HFFc6 (cell line): Measurements from ENCODE around the gene GNE. TPM values are rescaled to one million over a fixed set of nuclear protein-coding genes. Genes with fewer than 3 reads are reported as not detected.
A peak's percentile ranks its signal among the peaks of the same experiment; 100 is the strongest.
"Not testable (repeated sequence)": the region's sequence is repeated elsewhere in the genome, so short reads cannot be mapped to it uniquely, and the experiment has no call there.

ENCODE experiments used
- DNase-seq: peaks from one replicate; pipeline ENCODE4 v3.0.0-alpha.2; 2018
- H3K27ac Mint-ChIP-seq: 2 replicates; pipeline ENCODE4 v1.8.0; 2020; ENCODE audit warnings: mild to moderate bottlenecking, mixed read lengths
- H3K27me3 Mint-ChIP-seq: 2 replicates; pipeline ENCODE4 v1.8.0; 2021; ENCODE audit warnings: mild to moderate bottlenecking, moderate library complexity, mixed read lengths; ENCODE audit not compliant: insufficient read depth
- H3K36me3 Mint-ChIP-seq: 2 replicates; pipeline ENCODE4 v1.8.0; 2021; ENCODE audit warnings: low read depth, mixed read lengths
- H3K4me1 Mint-ChIP-seq: 2 replicates; pipeline ENCODE4 v1.8.0; 2020; ENCODE audit warnings: low read depth, mixed read lengths
- H3K4me3 Mint-ChIP-seq: 2 replicates; pipeline ENCODE4 v1.8.0; 2020; ENCODE audit warnings: mild to moderate bottlenecking, moderate library complexity, mixed read lengths
- H3K9me3 Mint-ChIP-seq: 2 replicates; pipeline ENCODE4 v1.8.0; 2020; ENCODE audit warnings: mild to moderate bottlenecking, mixed read lengths
- long read RNA-seq: library from polyadenylated mRNA; unstranded; transcript quantifications from one replicate; pipeline ENCODE4 v2.0.0, GENCODE V29; 2019
- total RNA-seq, 6 experiments: library from RNA; stranded (reverse); fragmentation: NEBNext Ultra II Directional; extraction: Animal tissue kit (Norgen Biotek cat#: 25700); gene quantifications; 2 replicates in 1 of 6; 3 replicates in 5 of 6; pipeline ENCODE4 v1.2.3, GENCODE V29; 2021
- TF ChIP-seq, protein P1 (sequence below): fragments of 200-600 bp; sonication (generic); IDR thresholded peaks from 2 replicates; pipeline ENCODE4 v1.5.0; 2021; ENCODE audit warnings: antibody characterized with exemption, mild to moderate bottlenecking

Gene GNE, protein sequence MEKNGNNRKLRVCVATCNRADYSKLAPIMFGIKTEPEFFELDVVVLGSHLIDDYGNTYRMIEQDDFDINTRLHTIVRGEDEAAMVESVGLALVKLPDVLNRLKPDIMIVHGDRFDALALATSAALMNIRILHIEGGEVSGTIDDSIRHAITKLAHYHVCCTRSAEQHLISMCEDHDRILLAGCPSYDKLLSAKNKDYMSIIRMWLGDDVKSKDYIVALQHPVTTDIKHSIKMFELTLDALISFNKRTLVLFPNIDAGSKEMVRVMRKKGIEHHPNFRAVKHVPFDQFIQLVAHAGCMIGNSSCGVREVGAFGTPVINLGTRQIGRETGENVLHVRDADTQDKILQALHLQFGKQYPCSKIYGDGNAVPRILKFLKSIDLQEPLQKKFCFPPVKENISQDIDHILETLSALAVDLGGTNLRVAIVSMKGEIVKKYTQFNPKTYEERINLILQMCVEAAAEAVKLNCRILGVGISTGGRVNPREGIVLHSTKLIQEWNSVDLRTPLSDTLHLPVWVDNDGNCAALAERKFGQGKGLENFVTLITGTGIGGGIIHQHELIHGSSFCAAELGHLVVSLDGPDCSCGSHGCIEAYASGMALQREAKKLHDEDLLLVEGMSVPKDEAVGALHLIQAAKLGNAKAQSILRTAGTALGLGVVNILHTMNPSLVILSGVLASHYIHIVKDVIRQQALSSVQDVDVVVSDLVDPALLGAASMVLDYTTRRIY
- 10 to 100 TPM; 15.8 to 18.9 (median 17.8) TPM for total RNA-seq
- long read RNA-seq, full-length matches to known transcripts: 3 of 6 reads
- long read RNA-seq, partial matches to known transcripts: 1 of 6 reads
- long read RNA-seq, other reads (novel, unspliced or antisense): 2 of 6 reads

DNA sequence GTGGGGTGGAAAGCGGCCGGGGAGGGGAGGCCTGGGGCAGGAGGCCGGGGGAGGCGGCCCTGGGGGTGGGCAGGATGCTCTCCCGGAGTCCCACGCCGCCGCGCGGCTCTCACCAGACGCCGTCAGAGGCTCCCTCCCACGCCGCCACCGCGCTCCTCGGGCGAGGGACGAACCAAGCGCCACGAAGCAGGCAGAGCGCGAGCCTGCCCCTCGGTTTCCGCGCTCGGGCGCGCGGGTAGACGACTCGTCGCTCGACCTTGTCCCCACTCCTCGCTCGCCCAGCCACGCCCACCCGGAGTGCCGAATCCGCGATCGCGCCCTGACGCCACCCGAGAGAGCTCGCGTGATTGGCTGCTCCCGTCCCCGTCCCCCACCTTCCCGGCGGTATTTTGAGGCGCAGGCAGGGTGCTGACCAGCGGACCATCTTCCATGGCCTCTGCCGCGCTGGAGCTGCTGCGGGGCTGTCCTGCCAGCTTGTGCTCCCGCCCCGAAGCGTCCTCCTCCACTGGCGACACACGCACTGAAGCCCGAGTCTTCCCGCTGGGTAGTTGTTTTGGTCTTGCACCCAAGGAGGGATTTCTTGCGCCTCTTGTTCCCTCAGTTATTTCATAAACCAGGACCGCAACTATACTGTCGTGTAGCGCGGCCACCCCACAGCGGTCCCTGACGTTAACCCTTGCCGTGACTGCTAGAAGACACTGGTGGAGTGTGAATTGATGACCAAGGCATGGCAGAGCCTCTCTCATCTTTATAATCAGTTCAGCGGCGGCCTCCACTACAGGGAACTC lies at the start of gene GNE:
GNE (minus strand) TSS at position 241 of the 788 bp plus-strand sequence. CDS start 9,093 bp downstream, outside the sequence.
- Mint-ChIP-seq H3K4me3 (peak within 1 kb of the TSS; percentile 94), H3K36me3 (peaks cover 5% of the 10 kb centered on the region; the same call in 1 of the 2 replicates), H3K27ac (peak within 1 kb of the TSS; percentile 92), H3K27me3 (peaks cover 2% of the 10 kb centered on the region; the same call in 1 of the 2 replicates), H3K9me3 (no peaks in the 10 kb centered on the region), H3K4me1 (peaks cover 7% of the 10 kb centered on the region)
- TF ChIP-seq, protein P1, sequence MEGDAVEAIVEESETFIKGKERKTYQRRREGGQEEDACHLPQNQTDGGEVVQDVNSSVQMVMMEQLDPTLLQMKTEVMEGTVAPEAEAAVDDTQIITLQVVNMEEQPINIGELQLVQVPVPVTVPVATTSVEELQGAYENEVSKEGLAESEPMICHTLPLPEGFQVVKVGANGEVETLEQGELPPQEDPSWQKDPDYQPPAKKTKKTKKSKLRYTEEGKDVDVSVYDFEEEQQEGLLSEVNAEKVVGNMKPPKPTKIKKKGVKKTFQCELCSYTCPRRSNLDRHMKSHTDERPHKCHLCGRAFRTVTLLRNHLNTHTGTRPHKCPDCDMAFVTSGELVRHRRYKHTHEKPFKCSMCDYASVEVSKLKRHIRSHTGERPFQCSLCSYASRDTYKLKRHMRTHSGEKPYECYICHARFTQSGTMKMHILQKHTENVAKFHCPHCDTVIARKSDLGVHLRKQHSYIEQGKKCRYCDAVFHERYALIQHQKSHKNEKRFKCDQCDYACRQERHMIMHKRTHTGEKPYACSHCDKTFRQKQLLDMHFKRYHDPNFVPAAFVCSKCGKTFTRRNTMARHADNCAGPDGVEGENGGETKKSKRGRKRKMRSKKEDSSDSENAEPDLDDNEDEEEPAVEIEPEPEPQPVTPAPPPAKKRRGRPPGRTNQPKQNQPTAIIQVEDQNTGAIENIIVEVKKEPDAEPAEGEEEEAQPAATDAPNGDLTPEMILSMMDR: no peak
- peak; percentile 98 for DNase-seq

DNA sequence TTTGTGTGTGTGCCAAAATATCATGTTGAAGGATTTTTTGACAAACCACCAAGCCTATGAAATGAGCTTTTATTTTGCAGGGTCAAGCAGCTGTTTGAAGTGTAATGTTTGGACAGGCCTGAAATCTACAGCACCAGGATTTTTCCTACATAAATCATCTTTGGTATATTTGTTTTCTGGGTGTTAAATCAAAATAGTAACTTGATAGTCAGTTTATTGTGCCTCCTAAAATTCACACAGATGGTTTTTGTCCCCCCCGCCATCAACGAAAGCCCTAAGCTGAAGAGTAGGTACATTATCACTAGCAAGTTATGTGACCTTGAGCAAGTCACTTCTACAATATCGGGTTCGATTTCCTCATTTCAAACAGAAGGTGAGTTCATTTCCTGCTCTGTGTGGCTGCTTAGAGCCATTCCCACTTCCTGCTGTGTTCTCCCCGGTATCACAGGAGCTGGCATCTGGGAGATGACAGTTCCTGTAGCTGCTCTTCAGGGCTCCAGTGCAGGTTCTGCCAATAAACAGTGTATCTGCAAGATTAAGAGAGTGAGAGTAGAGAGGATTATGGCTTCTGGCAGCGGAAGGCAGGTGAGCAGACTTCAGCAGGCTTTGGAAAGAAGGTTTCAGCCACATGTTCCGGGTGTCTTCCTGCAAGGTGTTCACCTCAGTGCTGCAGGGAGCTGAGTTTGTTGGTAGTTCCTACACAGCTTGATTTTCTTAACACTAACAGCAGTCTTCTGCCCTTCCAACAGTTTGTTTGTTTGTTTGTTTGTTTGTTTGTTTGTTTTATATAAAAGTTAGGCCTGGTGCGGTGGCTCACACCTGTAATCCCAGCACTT lies 48.4 kb upstream of the GNE start:
- H3K36me3 Mint-ChIP-seq: no peaks in the 10 kb centered on the region
- DNase-seq: no peak
- no peaks in the 10 kb centered on the region for H3K9me3 Mint-ChIP-seq
- H3K4me1 Mint-ChIP-seq: peaks cover 8% of the 10 kb centered on the region
- H3K27ac Mint-ChIP-seq: no peak overlapping the region
- TF ChIP-seq, protein P1: no peak
- no peaks in the 10 kb centered on the region; the same call in none of the 2 replicates for H3K27me3 Mint-ChIP-seq
- no peak overlapping the region for H3K4me3 Mint-ChIP-seq

DNA sequence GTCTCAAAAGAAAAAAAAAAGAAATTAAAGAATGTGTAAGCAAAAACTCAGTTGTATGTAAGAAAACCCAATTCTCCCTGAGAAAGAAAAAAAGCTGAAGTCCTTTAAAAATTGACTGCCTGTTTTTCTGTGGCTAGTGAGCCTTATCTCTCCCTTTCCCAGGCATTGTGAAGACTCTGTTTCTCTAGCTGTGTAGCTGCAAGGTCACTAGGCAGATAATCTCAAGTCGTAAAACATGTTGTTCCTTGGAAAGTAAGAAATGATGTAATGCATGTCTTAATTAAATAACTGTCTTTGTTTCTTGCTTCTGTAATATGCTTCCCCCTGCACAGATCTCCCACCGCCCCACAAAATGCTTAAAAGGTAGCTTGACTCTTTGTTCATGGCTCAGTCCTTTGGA lies 46.1 kb upstream of the GNE start:
- not testable (repeated sequence) for H3K4me1 Mint-ChIP-seq, H3K27ac Mint-ChIP-seq, DNase-seq, H3K4me3 Mint-ChIP-seq, H3K36me3 Mint-ChIP-seq, H3K27me3 Mint-ChIP-seq, H3K9me3 Mint-ChIP-seq

DNA sequence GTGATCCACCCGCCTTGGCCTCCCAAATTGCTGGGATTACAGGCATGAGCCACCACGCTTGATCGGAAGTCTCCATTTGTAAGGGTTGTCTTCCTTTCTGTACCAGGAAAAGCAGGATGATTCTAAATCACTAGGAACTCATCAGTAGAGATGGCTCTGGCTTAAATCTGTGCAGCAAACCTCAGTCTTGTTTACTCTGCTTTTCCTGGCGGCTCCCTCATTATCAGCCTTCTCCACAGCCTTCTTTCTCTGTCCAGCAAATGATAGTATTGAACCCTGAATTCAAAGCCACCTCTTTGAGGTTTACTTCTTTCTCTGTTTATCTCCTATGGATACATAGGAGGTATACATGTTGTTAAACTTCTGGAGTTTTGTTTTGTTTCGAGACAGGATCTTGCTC lies 43.0 kb upstream of the GNE start:
- Mint-ChIP-seq H3K4me1 (peaks cover 17% of the 10 kb centered on the region), H3K9me3 (no peaks in the 10 kb centered on the region), H3K36me3 (no peaks in the 10 kb centered on the region), H3K27ac (no peak overlapping the region), H3K4me3 (no peak overlapping the region), H3K27me3 (no peaks in the 10 kb centered on the region; the same call in none of the 2 replicates)
- TF ChIP-seq, protein P1: no peak
- DNase-seq: no peak

DNA sequence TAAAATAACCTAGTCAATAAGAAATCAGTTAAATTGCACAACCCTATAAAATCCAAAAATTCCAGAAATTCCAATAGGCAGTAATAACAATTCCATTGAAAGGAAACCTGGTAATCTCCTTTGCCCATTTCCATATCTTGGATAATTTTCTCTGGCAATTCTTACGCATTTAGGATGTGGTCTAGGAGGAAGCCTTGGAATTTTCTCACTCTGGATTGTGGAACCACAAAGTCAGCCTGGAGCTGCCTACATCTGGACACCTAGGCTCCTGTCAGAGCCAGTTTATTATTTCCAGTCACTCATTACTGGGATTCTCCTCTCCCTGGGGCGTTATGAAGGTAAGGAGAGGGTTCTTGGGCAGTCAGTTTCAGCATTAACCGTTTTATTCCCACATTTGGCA lies 40.3 kb upstream of the GNE start:
- peaks cover 17% of the 10 kb centered on the region for H3K4me1 Mint-ChIP-seq
- no peak overlapping the region; the same call in 1 of the 2 replicates for H3K27ac Mint-ChIP-seq
- H3K9me3 Mint-ChIP-seq: no peaks in the 10 kb centered on the region
- TF ChIP-seq, protein P1: no peak
- H3K36me3 Mint-ChIP-seq: no peaks in the 10 kb centered on the region
- peak; percentile 42 for DNase-seq
- H3K4me3 Mint-ChIP-seq: no peak overlapping the region
- no peaks in the 10 kb centered on the region; the same call in none of the 2 replicates for H3K27me3 Mint-ChIP-seq
